ENCODE measurements around the gene EHD2.

DNA sequence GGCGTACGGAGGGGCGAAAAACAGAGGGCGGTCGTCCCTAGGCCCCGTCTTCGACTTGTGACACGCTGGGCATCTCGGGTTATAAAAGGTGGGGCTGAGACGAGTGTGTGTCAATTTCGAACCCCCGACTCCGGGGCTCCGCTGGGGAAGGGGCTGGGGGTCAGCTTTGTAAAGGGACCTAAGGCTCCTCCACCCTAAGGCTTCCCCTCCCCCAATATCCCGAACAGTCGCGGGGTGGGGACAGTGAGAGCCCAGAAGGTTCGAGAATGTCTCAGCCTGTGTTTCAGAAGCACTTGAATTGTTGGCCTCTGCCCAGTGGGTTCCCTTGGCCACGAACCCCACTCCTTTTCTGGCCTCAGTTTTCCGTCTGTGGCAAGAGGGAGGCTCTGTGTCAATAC, 65.7 kb downstream of the EHD2 start:
- TF ChIP-seq POLR2A (IDR thresholded peaks at IDR 0.05) (no peak), EP300 (IDR thresholded peaks at IDR 0.05) (no peak)
- TF ChIP-seq, protein P1, sequence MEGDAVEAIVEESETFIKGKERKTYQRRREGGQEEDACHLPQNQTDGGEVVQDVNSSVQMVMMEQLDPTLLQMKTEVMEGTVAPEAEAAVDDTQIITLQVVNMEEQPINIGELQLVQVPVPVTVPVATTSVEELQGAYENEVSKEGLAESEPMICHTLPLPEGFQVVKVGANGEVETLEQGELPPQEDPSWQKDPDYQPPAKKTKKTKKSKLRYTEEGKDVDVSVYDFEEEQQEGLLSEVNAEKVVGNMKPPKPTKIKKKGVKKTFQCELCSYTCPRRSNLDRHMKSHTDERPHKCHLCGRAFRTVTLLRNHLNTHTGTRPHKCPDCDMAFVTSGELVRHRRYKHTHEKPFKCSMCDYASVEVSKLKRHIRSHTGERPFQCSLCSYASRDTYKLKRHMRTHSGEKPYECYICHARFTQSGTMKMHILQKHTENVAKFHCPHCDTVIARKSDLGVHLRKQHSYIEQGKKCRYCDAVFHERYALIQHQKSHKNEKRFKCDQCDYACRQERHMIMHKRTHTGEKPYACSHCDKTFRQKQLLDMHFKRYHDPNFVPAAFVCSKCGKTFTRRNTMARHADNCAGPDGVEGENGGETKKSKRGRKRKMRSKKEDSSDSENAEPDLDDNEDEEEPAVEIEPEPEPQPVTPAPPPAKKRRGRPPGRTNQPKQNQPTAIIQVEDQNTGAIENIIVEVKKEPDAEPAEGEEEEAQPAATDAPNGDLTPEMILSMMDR (IDR thresholded peaks at IDR 0.05): no peak

Data from ovary (tissue), 3 donors.